ENCODE data around the gene GPR42. TPM values are rescaled to one million over a fixed set of nuclear protein-coding genes. Genes with fewer than 3 reads are reported as not detected.

Gene GPR42
- total RNA-seq, 4 donors from 2014 or later: 0.51 TPM; not detected in 3

DNA sequence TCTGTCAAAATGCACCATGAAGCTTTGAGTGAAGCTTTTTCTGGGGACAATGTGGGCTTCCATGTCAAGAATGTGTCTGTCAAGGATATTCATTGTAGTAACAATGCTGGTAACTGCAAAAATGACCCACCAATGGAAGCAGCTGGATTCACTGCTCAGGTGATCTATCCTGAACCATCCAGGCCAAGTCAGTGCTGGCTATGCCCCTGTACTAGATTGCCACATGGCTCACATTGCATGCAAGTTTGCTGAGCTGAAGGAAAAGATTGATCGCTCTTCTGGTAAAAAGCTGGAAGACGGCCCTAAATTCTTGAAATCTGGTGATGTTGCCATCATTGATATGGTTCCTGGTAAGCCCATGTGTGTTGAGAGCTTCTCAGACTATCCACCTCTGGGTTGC, 12.7 kb downstream of the GPR42 start:
- TF ChIP-seq, protein P1, sequence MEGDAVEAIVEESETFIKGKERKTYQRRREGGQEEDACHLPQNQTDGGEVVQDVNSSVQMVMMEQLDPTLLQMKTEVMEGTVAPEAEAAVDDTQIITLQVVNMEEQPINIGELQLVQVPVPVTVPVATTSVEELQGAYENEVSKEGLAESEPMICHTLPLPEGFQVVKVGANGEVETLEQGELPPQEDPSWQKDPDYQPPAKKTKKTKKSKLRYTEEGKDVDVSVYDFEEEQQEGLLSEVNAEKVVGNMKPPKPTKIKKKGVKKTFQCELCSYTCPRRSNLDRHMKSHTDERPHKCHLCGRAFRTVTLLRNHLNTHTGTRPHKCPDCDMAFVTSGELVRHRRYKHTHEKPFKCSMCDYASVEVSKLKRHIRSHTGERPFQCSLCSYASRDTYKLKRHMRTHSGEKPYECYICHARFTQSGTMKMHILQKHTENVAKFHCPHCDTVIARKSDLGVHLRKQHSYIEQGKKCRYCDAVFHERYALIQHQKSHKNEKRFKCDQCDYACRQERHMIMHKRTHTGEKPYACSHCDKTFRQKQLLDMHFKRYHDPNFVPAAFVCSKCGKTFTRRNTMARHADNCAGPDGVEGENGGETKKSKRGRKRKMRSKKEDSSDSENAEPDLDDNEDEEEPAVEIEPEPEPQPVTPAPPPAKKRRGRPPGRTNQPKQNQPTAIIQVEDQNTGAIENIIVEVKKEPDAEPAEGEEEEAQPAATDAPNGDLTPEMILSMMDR (IDR thresholded peaks at IDR 0.05; ENCODE audit: low read depth): no peak

DNA sequence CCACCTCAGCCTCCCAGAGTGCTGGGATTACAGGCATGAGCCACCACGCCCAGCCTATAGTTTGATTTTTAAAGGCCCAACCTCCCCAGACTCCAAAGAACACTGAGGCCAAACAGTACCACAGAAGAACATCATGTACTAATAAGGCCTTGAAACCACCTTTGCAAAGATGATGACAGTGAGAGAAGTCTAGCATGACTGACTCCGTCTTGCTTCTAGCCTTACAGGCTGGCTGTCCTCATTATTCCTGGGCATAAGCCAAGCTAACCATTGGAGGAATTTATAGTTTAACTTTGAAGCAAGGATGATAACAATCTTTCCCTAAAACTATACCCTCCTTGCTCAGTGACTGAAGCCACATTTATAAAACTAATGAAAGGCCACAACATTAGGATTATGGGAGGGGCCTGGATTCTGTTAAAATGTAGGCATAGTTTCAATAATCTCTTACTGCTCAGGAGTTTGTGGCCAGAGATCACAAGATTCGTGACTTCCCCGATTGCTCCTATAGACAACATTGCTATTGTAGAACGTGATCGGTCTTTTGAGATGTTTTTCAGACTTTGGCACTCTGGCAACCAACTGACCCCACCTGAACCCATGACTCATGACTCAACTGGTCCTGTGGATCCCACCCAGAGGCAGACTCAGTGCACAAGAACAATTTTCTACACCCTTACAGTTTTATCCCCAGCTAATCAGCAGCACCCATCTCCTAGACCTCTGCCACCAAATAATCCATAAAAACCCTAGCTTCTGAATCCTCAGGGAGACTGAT, 17.6 kb downstream of the GPR42 start:
- TF ChIP-seq, protein P1 (IDR thresholded peaks at IDR 0.05; ENCODE audit: low read depth): no peak

DNA sequence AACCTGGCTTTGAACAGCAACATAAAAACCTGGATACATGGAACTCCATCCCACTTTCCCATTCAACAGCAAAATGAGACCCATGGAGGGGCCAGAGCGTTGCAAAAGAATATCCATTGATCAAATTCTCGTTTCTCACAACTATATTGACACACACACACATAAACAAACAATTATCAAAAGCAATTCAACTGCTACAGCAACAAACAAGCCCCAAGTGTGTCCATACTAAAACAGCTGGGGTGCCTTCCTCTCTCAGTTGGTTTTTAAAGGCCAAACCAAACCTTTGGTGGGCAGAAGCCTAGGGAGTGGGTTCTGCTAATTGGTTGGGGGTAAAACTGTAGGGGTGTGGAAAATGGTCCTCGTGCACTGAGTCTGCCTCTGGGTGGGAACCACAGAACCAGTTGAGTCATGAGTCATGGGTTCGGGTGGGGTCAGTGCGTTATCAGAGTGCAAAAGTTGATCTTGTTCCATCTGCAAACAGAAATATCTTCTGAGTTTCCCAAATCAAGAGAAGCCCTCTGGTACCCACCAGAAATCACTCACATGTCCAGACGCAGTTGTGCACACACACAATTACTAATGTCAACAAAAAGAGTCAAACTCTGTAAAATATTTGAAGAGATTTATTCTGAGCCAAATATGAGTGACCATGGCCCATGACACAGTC, 18.5 kb downstream of the GPR42 start:
- TF ChIP-seq, protein P1 (IDR thresholded peaks at IDR 0.05; ENCODE audit: low read depth): no peak

DNA sequence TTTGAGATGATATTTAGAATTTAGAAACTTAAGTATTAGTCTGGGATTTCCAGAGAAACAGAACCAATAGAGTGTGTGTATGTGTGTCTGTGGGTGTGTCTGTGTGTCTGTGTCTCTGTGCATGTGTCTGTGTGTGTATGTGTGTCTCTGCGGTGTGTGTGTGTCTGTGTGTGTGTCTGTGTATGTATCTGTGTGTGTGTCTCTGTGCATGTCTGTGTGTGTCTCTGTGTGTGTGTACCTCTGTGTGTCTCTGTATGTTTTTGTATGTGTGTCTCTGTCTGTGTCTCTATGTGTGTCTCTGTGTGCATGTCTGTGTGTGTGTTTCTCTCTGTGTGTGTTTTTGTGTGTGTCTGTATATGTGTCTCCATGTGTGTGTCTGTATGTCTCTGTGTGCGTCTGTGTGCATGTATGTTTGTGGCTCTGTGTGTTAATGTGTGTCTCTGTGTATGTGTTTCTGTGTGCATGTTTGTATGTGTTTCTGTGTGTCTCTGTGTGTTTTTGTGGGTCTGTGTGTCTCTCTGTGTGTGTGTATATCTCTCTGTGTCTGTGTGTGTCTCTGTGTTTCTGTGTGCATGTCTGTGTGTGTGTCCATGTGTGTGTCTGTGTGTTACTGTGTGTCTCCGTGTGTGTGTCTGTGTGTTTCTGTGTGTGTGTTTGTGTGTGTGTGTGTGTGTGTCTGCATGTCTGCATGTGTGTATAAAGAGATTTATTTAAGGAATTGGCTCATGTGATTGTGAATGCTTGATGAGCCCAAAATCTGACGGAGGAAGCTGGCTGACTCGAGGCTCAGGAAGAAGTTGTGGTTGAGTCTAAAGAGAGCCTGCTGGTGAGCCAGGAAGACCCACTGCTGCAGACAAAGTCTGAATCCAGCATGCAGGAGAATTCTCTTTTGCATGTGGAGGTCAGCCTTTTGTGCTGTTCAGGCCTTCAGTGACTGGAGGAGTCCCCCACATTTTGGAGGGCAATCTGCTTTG, 22.2 kb downstream of the GPR42 start:
- TF ChIP-seq, protein P1 (IDR thresholded peaks at IDR 0.05; ENCODE audit: low read depth): no peak

DNA sequence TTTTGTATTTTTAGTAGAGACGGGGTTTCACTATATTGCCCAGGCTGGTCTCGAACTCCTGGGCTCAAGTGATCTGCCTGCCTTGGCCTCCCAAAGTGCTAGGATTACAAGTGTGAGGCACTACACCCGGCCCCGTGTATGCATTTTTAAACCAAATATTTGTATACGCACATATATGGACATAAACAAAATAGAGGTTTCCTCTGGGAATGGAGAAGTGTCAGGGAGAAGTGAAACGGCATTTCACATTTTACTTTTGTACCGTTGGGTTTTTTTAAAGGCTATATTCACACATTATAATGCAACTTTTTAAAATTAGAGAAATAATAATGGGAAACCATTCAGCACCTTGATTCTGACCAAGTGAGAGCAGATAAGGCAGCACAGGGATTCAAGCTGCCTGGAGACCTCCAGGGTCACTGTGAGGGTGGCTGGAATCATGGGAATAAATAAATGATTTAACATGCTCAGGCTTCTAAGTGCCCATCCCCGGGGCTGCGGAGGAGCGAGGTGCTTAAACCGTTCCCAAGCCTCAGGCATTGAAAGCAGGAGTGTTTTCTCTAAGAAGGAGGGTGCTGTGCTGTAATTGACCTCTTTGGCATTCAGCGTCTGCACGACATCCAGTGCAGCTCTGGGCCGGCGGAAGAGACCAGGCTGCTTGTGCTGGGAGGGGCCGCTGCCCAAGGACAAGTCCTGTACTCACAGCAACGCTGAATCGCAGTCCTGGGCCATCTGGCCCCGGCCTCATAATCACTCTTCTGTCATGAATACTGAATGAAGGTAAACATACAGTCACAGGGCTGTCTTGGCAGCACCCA, 24.7 kb downstream of the GPR42 start:
- TF ChIP-seq, protein P1 (IDR thresholded peaks at IDR 0.05; ENCODE audit: low read depth): no peak

DNA sequence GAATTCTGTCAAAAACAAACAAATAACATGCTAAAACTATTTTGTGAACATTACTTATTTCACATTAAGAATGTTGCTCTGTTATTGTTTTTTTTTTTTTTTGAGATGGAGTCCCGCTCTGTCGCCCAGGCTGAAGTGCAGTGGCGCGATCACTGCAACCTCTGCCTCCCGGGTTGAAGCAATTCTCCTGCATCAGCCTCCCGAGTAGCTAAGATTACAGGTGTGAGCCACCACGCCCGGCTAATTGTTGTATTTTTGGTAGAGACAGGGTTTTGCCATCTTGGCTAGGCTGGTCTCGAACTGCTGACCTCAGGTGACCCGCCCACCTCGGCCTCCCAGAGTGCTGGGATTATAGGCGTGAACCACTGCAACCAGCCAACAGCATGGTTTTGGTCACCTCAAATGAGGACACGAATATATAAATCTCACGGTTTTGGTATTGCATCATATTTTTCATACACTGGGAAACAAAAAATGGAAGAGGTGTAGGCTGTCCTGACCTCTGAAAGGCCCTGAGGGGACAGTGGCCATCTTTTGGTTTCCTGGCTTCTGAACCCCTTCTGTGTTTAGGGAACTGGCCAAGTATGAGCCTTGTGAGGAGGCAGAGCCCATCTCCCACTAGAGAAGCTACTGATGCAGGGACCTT, 25.5 kb downstream of the GPR42 start:
- TF ChIP-seq, protein P1 (IDR thresholded peaks at IDR 0.05; ENCODE audit: low read depth): no peak
